GM21723 (cell line): ENCODE results near the gene MTMR2.
"Not testable (repeated sequence)": the region's sequence is repeated elsewhere in the genome, so short reads cannot be mapped to it uniquely, and the experiment has no call there.

Experiments used
- ATAC-seq: cut with Tn5 transposase; IDR thresholded peaks from one replicate; pipeline ENCODE4 v1.9.1; 2021; ENCODE audit warnings: mild to moderate bottlenecking, moderate library complexity; ENCODE audit not compliant: unreplicated experiment

The MTMR2 gene

DNA sequence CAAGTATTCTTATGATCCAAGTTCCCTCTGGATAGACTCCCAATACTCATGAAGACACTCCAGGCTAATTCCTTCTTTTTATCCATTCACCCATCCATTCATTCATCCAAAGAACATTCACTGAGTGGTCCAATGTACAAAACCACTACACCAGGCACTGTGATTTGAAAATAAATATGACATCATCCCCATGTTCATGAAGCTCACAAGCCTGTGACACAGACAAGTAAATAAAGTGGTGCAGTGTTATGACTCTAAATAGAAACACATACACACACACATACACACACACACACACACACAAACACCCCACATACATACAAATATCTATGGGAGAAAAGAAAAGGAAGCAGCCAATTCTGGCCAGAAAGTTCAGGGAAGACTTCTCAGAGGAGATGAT lies 35.5 kb downstream of the MTMR2 start:
- ATAC-seq = no peak

DNA sequence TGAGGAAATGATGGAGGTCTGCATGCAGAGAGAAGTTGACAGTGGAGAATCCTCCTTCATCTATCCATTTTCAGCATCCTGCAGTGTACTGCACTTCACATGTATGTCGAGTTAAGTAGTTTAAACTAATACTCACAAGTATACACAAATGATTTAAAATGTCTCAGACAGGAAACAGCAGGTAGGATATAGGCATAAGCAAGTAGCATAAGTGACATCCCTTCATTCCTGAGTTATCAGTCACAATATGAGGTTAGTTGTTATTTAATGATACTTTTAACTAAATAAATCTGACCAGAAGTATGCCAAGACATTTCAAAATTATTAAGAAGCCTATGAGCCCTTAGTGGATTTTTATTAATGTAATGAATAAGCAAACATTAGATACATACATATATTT lies 37.4 kb downstream of the MTMR2 start:
- ATAC-seq = no peak

DNA sequence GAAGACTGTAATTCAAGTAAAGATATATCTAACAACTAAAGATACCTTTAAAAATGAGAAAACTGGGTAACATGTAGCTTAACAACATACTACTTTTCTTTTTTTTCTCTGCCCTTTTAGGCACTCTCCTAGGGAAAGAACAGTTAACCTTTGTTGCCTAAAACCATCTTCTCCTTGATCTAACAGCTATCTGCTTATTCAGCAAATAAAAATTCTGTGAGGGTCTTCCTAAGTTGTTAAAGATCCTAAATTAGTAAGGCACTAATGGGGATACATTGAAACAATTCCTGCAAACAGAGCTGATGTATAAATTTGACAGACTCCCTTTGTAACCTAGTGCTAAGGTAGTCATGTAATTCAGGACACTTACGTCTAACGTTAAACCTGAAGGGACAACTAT lies 39.1 kb downstream of the MTMR2 start:
- ATAC-seq = no peak

DNA sequence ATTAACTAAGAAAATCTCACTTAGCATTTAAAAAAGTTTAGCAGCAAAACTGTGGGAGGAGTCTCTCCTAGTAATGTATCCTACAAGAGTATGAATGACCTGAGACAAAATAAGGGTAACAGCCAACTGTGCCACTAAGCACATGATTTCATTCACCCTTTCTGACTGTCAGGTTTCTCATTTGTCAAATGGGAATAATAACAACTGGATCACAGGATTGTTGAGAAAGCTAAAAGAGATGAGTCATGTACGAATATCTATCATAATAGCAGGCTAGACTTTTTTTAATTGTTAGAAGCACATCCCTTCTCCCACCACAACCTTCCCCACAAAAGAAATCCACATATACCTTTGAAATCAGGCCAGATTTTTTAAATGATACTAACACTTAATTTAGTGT lies 39.5 kb downstream of the MTMR2 start:
- no peak for ATAC-seq

DNA sequence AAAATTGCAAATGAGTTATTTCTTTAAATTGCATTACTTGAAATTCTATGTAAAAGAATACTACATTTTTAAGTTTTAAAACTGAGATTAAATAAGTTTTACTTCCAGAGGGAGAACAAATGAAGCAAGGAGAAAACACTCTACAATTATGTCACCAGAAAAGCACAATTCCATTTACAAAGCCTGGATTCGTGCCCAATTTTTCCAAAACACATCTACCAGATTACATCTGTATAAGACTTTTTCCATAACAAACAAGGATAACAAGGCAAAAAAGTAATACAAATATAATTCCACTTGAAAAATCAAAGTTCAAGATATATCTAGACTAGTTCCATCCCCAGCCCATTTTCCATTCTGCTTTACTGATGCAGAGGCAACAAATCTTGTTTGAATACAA lies 40.5 kb downstream of the MTMR2 start:
- ATAC-seq = no peak

DNA sequence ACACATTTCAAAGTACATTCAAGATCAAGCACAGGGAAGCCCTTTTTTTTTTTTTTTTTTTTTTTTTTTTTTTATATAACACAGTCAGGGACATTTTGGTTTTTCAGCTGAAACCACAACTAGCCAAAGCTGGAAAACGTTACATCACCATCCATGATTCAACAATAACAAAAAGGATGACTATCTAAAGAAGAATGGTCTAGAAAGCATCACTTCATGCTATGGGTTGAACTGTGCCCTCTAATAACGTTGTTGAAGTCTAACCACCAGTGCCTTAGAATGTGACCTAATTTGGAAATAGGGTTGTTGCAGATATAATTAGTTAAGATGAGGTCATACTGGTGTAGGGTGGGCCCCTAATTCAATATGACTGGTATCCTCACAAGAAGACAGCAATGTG lies 46.6 kb downstream of the MTMR2 start:
- ATAC-seq = no peak

DNA sequence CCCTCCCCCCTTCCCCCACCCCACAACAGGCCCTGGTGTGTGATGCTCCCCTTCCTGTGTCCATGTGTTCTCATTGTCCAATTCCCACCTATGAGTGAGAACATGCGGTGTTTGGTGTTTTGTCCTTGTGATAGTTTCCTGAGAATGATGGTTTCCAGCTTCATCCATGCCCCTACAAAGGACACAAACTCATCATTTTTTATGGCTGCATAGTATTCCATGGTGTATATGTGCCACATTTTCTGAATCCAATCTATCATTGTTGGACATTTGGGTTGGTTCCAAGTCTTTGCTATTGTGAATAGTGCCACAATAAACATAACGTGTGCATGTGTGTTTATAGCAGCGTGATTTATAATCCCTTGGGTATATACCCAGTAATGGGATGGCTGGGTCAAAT lies 53.0 kb downstream of the MTMR2 start:
- not testable (repeated sequence) for ATAC-seq

DNA sequence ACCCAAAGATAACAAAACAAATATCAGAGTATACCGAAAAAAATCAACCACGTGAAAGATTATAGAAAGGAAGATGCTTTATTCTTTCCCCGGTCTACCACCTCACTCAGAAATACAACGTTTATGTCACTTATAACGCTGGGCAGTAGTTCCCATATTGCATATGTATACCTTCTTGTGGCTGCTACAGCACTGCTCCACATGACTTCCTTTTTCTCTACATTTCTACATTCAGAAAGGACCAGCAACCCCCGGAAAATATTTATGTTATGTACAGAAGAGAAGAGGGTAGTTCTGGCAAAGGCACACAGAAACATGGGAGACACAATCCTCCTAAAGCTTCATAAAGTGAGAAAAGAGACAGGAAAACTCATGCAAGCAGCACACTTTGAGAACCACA lies 56.8 kb downstream of the MTMR2 start:
- no peak for ATAC-seq

DNA sequence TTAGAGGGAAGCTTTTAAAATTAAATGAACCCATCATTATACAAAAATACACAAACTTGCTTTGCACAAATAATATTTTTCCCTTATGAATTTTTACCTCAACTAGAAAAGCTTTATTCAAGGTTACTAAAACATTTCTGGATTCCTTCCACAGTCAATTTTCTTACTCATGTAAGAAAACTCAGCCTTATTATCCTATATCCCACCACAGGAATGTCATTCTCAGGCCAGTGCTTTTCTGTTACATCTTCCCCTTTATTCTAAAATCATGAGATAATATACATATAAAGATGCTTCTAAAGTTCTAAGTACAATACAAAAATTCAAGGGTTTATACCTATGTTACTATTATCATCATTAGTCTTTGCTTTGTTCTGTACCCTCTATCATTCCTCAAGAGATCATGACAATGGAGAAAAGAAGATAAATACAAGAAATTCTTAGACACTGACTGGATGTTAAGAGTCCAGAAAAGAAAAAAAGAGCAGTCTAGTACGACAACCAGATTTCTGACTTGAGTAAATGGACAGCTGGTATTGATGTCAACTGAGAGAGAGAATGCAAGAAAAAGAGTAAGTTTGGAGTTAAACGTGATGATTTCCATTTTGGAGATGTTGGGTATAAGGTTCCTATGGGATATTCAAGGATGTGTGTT lies 60.3 kb downstream of the MTMR2 start:
- no peak for ATAC-seq

DNA sequence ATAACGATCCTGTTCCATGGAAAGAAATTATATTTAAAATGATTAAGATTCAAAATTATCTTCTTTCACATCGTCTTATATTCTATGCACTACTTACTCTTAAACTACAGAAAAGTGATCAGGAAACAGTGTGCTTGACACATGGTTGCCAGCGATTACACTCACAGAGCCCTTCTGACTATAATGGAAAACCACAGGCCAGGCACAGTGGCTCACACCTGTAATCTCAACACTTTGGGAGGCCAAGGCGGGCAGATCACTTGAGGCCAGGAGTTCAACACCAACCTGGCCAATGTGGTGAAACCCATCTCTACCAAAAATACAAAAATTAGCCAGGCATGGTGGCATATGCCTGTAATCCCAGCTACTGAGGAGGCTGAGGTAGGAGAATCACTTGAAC lies 63.9 kb downstream of the MTMR2 start:
- ATAC-seq = not testable (repeated sequence)

DNA sequence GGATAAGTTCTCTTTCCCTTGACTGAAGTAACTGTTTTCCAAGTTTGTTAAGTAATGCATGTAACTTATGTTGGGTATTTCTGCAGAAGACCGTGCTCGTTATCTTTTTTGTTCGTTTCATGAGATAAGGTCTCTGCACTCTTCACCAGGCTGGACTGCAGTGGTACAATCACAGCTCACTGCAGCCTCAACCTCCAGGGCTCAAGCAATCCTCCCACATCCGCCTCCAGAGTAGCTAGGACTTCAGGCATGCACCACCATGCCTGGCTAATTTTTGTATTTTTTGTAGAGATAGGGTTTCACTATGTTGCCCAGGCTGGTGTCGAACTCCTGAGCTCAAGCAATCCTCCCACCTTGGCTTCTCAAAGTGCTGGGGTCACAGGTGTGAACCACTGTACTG lies 69.5 kb downstream of the MTMR2 start:
- not testable (repeated sequence) for ATAC-seq

DNA sequence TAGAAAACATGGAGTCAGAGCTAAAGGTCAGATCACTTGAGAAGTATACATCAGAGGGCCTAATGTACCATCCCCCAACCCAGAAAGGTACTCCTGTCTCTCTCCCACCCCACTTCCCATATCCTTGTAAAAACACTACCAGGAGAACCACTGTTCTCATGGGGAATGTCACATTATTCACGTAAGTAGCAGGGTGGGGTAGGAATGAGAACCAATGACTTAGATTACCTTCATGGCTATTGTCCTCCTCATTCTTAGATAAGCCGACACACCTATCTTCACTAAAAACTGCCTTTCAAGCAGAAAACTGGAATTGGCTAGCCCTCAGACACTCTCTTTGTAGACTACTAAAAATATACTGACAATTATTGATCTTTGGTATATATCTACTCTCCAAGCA lies 70.0 kb downstream of the MTMR2 start:
- no peak for ATAC-seq

DNA sequence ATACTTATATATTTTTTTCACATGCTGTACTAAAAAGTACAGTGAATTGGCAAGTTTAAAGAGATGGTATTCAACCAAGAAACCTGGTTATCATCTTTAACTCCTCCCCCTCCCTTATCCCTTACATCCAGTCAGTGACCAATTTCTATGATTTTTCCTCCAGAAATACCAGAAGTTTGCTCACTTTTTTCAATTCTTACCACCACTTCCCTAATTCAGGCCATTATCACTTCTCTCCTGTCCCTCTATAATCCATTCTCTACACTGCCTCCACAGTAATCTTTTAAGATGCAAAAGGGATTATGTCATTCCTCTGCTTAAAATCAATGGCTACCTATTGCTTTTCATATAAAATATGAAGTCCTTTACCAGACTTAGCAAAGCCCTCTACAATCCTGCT lies 70.8 kb downstream of the MTMR2 start:
- ATAC-seq = no peak

DNA sequence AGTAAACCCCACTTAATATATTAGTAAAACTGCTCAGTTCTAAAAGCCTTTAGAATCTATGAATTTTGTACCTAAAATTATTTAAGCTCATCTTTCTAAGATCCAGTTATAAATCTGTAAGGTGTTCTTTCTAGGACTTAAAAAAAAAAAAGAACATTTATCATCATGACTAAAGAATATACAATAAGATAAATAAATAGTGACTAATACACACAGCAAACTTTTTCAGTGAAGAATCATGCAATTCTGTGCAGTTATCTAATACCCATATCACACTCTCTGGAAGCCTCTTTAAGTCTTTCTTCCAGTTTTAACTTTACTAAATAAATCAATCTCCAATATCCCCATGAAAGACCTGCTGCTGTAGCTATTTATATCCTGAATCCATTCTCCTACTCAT lies 73.8 kb downstream of the MTMR2 start:
- ATAC-seq = no peak

DNA sequence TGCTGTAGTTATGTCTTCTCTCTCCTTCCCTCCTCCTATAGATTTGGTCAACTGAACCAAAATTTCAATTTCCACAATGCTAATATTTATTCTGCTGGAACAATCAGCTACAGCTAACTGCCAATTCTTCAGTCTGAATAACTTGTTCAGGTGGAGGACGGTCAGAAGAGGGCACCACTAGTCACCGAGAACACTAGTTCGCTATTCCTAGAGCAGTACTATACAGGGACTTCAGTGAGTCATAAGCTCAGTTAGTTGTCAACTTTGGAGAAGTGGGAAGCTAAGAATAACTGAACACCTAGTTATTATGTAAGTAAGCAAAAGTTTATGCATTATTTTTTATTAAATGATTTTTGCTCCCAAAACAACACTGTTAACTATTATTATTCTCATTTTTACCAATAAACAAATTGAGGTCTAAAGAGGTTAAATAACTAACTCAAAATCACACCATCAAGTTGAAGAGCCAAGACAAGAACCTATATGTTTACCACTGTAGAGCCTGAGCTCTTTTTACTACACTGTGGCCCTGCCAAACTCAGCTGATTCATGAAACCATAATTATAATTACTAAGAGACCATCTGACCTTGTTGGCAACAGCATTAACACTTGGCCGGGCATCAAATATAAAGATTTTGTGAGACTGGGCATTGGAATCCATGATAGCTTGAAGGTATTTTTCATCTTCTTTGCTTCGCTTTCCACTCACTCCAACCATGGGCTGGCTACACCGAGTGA lies 74.7 kb downstream of the MTMR2 start:
- ATAC-seq = peak; percentile 60

DNA sequence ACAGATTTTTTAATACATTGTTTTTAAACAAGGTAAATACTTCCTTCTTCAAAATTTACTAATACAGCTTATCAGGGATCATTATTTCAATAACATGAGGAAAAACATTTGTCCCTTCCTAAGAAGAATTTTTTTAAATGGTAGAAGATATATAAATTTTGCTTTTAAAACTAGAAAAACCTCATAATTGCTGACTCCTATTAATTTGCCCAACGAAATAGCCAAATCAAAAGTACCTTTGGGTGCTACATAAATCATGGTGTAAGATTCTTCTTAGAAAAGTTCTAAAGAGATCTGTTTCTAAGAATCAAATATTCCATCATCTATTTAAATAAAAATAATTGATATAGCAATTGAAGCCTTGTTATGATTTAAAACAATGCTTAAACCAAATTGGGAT lies 78.7 kb downstream of the MTMR2 start:
- ATAC-seq = no peak

DNA sequence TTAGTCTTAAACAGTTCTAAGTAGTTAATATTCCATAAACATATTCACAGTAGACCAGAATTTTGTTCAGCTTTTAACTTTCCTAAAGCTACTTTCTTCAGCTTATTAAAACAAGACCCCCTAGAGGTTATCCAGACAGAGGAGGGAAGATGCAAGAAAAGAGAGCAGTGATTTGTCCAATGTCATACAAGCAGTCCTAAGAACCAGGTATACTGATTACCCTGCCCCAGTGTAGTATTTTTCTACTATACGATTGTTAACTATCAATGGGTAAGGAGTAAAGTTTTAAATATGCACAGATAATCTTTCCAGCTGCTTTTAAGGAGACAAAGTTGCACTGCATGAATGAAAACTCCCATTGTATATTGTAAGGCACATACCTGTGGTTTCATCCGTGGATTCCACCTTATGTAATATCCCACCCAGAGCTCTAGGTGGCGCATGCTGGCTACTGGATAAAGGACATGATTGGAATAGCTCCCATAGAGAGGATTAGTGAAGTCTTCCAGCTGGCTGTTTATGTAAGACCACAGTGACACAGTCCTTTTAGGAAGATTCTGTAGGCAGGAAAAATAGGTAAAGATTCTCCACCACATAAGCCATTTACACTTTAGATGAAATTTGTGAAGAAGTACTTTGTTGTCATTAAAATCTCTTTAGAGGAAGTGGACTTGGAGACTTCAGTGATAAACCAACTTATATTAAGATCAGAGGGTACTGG lies 88.0 kb downstream of the MTMR2 start:
- ATAC-seq = peak; percentile 94

DNA sequence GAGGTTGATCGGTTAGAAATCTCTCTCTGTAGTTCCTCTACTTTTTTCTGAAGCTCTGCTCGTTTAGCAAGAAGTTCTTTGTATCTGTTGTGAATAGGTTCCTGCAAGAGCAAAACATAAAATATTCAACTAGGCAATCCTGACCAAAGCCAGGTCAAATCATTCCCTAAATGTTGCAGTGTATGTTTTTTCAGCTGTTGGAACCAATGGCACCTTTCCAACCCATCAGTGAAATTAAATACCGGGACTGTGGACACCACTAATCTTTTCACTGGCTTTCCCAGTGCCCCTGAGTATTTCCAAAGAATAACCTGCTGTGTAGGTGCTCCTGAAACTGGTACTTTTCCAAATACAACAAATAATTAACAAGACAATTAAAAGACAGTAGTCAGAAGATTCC lies 88.6 kb downstream of the MTMR2 start:
- ATAC-seq = no peak

DNA sequence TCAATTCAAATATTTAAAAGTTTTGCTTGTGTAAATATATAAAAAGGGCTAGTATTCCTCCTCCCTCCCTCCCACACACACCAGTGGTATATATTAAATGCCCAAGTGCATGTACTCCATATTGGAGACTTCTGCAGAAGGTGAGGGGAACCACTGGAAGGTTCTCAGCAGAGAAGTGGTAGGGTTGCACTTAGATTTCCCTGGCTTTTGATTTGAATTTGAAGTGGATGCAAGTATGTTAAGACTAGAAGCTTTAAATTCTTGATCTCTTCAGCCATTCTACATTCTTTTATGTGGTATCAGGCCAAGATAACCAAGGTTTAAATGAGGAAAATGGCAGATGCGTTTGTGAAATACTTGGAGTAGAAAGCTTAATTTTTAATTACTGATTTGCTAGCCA lies 90.5 kb downstream of the MTMR2 start:
- no peak for ATAC-seq

DNA sequence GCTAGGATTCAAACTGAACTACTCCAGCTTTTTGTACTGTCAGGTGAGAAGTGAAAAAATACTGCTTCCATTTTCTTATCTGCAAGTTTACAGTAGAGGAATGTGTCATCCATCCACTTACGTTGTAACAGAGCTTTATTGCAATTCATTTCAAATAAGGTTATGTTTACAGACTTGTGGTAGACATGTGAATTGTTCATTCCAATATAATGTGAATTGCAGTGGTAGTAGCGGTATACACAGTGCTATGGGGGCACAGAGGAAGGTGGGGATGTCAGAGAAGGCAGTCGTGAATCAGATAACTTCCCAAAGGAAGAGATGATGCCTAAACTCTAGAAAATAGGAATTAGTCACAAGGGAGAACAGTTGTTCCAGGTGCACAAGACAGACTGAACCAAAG lies 91.1 kb downstream of the MTMR2 start:
- no peak for ATAC-seq

DNA sequence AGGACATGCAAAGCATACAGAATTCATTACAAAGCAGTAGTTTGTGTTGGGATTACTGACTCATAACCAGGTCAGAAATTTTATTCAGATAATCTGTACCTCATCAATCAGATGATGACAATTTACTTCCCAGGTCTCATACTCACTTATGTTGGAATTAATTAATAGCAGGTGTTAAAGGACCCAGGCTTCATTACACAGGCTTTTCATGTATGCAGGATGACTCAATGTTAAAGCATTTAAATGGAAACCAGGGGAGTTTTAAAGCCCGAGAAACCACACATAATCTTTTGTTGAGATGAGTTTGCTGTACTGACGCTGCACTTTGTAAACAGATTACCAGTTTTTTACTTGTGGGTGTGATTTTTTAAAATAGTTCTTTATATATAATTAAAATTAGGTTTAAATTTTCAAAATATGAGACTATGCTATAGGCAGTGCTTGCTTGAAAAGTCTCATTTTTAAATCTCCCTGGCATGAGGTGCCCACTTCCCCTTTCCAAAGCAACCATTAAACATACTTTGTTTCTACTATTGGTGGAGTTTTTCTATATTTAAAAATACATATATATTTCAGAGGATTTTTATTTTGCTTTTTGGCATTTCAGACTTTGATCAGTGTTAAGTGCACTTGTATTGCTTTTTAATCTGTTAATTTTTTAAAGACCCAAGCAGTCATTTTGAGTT lies 92.6 kb downstream of the MTMR2 start:
- ATAC-seq = no peak
